Umbilical cord (tissue), 2 donors: ENCODE results near the gene RBX1. TPM values are rescaled to one million over a fixed set of nuclear protein-coding genes. Genes with fewer than 3 reads are reported as not detected.
"Not testable (repeated sequence)": the region's sequence is repeated elsewhere in the genome, so short reads cannot be mapped to it uniquely, and the experiment has no call there.

Source experiments
- DNase-seq: peaks from one replicate; pipeline ENCODE4 v3.0.0-alpha.2; 2015; ENCODE audit warnings: low spot score
- total RNA-seq: library from RNA; depleted of rRNA; stranded (reverse); fragments of >200 nt; gene quantifications from one replicate; pipeline ENCODE4 v1.2.3, GENCODE V29; 2014; ENCODE audit warnings: low replicate concordance; ENCODE audit not compliant: insufficient read depth

The RBX1 gene
- total RNA-seq, 1 donor from 2014 or later, result 34.2 TPM

GRCh38 chr22:40972587-40972986, 21.4 kb downstream of the RBX1 start:
- DNase-seq, result no peak

GRCh38 chr22:40973144-40973543, 22.0 kb downstream of the RBX1 start:
- DNase-seq, result no peak

GRCh38 chr22:40975366-40975765, 24.2 kb downstream of the RBX1 start:
- peak; percentile 22 for DNase-seq

GRCh38 chr22:40976866-40977700, 25.9 kb downstream of the RBX1 start:
- DNase-seq, result no peak

GRCh38 chr22:40979198-40979597, 28.0 kb downstream of the RBX1 start:
- no peak for DNase-seq

- no peak for DNase-seq
These were observed 28.7 kb downstream of the RBX1 start for GRCh38 chr22:40979871-40980270.

- peak; percentile 15 for DNase-seq
These were observed 31.6 kb downstream of the RBX1 start for GRCh38 chr22:40982482-40983385.

GRCh38 chr22:40991298-40991697, 40.1 kb downstream of the RBX1 start:
- DNase-seq, result no peak

- no peak for DNase-seq
These were observed 44.6 kb downstream of the RBX1 start for GRCh38 chr22:40995821-40996220.

GRCh38 chr22:40997520-40997919, 46.3 kb downstream of the RBX1 start:
- DNase-seq, result no peak

- no peak for DNase-seq
These were observed 48.9 kb downstream of the RBX1 start for GRCh38 chr22:41000040-41000565.

GRCh38 chr22:41000941-41001721, 50.0 kb downstream of the RBX1 start:
- no peak for DNase-seq

- DNase-seq, result peak; percentile 87
These were observed 50.5 kb downstream of the RBX1 start for GRCh38 chr22:41001722-41002122.

- not testable (repeated sequence) for DNase-seq
These were observed 51.2 kb downstream of the RBX1 start for GRCh38 chr22:41002386-41002785.

- peak; percentile 24 for DNase-seq
These were observed 51.9 kb downstream of the RBX1 start for GRCh38 chr22:41003066-41003465.

- DNase-seq, result no peak
These were observed 52.8 kb downstream of the RBX1 start for GRCh38 chr22:41003976-41004375.

GRCh38 chr22:41009222-41009948, 58.2 kb downstream of the RBX1 start:
- no peak for DNase-seq

- DNase-seq, result no peak
These were observed 63.8 kb downstream of the RBX1 start for GRCh38 chr22:41015003-41015402.

- DNase-seq, result no peak
These were observed 70.0 kb downstream of the RBX1 start for GRCh38 chr22:41021061-41021612.
